ENCODE measurements around the gene THAP11. TPM values are rescaled to one million over a fixed set of nuclear protein-coding genes. Genes with fewer than 3 reads are reported as not detected.
"Not testable (repeated sequence)": the region's sequence is repeated elsewhere in the genome, so short reads cannot be mapped to it uniquely, and the experiment has no call there.

The THAP11 gene
- total RNA-seq, 1 donor from 2014 or later: 29.6 TPM

- peaks cover 7% of the 10 kb centered on the region for H3K27me3 Mint-ChIP-seq (ENCODE audit: unreplicated experiment)
- no peak for DNase-seq (ENCODE audit: low spot score)
- TF ChIP-seq CTCF (IDR thresholded peaks at IDR 0.05; ENCODE audit: unreplicated experiment): no peak
- H3K36me3 Mint-ChIP-seq (ENCODE audit: low read depth, unreplicated experiment): peaks cover 8% of the 10 kb centered on the region
- H3K27ac Mint-ChIP-seq (ENCODE audit: unreplicated experiment): peak overlapping the region; percentile 84
- H3K9me3 Mint-ChIP-seq (ENCODE audit: unreplicated experiment): no peaks in the 10 kb centered on the region
- no peak overlapping the region for H3K4me3 Mint-ChIP-seq (ENCODE audit: unreplicated experiment)
- H3K4me1 Mint-ChIP-seq (ENCODE audit: unreplicated experiment): peaks cover 22% of the 10 kb centered on the region
These were observed 16.4 kb downstream of the THAP11 start for GRCh38 chr16:67858500-67858899.

GRCh38 chr16:67860589-67861398 lies 18.7 kb downstream of the THAP11 start:
- no peaks in the 10 kb centered on the region for H3K9me3 Mint-ChIP-seq (ENCODE audit: unreplicated experiment)
- H3K27ac Mint-ChIP-seq (ENCODE audit: unreplicated experiment): peak overlapping the region; percentile 24
- H3K27me3 Mint-ChIP-seq (ENCODE audit: unreplicated experiment): peaks cover 7% of the 10 kb centered on the region
- no peak overlapping the region for H3K4me3 Mint-ChIP-seq (ENCODE audit: unreplicated experiment)
- H3K36me3 Mint-ChIP-seq (ENCODE audit: low read depth, unreplicated experiment): peaks cover 8% of the 10 kb centered on the region
- TF ChIP-seq CTCF (IDR thresholded peaks at IDR 0.05; ENCODE audit: unreplicated experiment): no peak
- peaks cover 8% of the 10 kb centered on the region for H3K4me1 Mint-ChIP-seq (ENCODE audit: unreplicated experiment)
- no peak for DNase-seq (ENCODE audit: low spot score)

GRCh38 chr16:67861877-67862276 lies 19.8 kb downstream of the THAP11 start:
- Mint-ChIP-seq H3K27ac (ENCODE audit: unreplicated experiment) (peak overlapping the region; percentile 58), H3K4me1 (ENCODE audit: unreplicated experiment) (peaks cover 7% of the 10 kb centered on the region), H3K27me3 (ENCODE audit: unreplicated experiment) (peaks cover 7% of the 10 kb centered on the region), H3K4me3 (ENCODE audit: unreplicated experiment) (no peak overlapping the region), H3K9me3 (ENCODE audit: unreplicated experiment) (no peaks in the 10 kb centered on the region), H3K36me3 (ENCODE audit: low read depth, unreplicated experiment) (peaks cover 8% of the 10 kb centered on the region)
- no peak for TF ChIP-seq CTCF (IDR thresholded peaks at IDR 0.05; ENCODE audit: unreplicated experiment)
- no peak for DNase-seq (ENCODE audit: low spot score)

GRCh38 chr16:67862623-67863583 lies 20.8 kb downstream of the THAP11 start:
- Mint-ChIP-seq H3K36me3 (ENCODE audit: low read depth, unreplicated experiment) (peaks cover 8% of the 10 kb centered on the region), H3K27ac (ENCODE audit: unreplicated experiment) (peak overlapping the region; percentile 72), H3K4me3 (ENCODE audit: unreplicated experiment) (no peak overlapping the region), H3K4me1 (ENCODE audit: unreplicated experiment) (peaks cover 3% of the 10 kb centered on the region), H3K9me3 (ENCODE audit: unreplicated experiment) (no peaks in the 10 kb centered on the region), H3K27me3 (ENCODE audit: unreplicated experiment) (peaks cover 6% of the 10 kb centered on the region)
- no peak for DNase-seq (ENCODE audit: low spot score)
- TF ChIP-seq CTCF (IDR thresholded peaks at IDR 0.05; ENCODE audit: unreplicated experiment): no peak

- H3K36me3 Mint-ChIP-seq (ENCODE audit: low read depth, unreplicated experiment); H3K27ac Mint-ChIP-seq (ENCODE audit: unreplicated experiment); H3K4me1 Mint-ChIP-seq (ENCODE audit: unreplicated experiment); H3K4me3 Mint-ChIP-seq (ENCODE audit: unreplicated experiment); H3K27me3 Mint-ChIP-seq (ENCODE audit: unreplicated experiment); DNase-seq (ENCODE audit: low spot score); H3K9me3 Mint-ChIP-seq (ENCODE audit: unreplicated experiment): not testable (repeated sequence)
These were observed 21.9 kb downstream of the THAP11 start for GRCh38 chr16:67864044-67864443.

Measured in endothelial cell (in vitro differentiated cells).